PC-3 (cell line): ENCODE measurements around the gene FHIP1B.

ENCODE experiments used
- EZH2 ChIP-seq: fragments of 300-600 bp; sonication (generic); IDR thresholded peaks from one replicate; pipeline ENCODE4 v1.6.1; 2017; ENCODE audit warnings: antibody characterized with exemption, mild to moderate bottlenecking, low read length; ENCODE audit not compliant: unreplicated experiment
- TF ChIP-seq, protein P1 (sequence below): fragments of 300-600 bp; sonication (generic); conservative IDR thresholded peaks from 2 replicates; pipeline ENCODE4 v1.5.1; 2017; ENCODE audit warnings: antibody characterized with exemption, low read depth, mild to moderate bottlenecking, low read length

DNA sequence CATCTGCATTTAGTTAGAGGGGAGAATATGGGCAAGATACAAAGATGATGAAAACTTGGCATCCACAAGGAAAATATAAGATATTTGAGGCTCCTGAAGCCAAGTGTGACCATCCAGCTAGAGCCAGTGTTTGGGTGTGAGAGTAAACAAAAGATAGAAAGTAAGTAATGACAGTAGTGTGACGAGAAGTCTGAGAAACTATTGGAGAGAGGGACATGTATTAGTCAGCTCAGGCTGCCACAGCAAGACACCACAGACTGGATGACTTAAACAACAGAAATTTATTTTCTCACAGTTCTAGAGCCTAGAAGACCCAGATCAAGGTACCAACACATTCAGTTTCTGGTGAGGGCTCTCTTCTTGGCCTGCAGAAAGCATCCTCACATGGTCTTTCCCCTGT lies 18.8 kb upstream of the FHIP1B start:
- TF ChIP-seq, protein P1, sequence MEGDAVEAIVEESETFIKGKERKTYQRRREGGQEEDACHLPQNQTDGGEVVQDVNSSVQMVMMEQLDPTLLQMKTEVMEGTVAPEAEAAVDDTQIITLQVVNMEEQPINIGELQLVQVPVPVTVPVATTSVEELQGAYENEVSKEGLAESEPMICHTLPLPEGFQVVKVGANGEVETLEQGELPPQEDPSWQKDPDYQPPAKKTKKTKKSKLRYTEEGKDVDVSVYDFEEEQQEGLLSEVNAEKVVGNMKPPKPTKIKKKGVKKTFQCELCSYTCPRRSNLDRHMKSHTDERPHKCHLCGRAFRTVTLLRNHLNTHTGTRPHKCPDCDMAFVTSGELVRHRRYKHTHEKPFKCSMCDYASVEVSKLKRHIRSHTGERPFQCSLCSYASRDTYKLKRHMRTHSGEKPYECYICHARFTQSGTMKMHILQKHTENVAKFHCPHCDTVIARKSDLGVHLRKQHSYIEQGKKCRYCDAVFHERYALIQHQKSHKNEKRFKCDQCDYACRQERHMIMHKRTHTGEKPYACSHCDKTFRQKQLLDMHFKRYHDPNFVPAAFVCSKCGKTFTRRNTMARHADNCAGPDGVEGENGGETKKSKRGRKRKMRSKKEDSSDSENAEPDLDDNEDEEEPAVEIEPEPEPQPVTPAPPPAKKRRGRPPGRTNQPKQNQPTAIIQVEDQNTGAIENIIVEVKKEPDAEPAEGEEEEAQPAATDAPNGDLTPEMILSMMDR = no peak
- TF ChIP-seq EZH2 = no peak
